K562 (cell line): ENCODE results near the gene LRRC25. TPM values are rescaled to one million over a fixed set of nuclear protein-coding genes. Genes with fewer than 3 reads are reported as not detected.

Experiments
- PCBP2 ChIP-seq: fragments of 200-400 bp; formaldehyde crosslinking; IDR thresholded peaks from 2 replicates; pipeline ENCODE4 v1.6.1; 2018; ENCODE audit warnings: low read length, low read depth, mild to moderate bottlenecking, moderate library complexity; ENCODE audit not compliant: poor library complexity, severe bottlenecking
- WHSC1 ChIP-seq: IDR thresholded peaks from one replicate; pipeline ENCODE4 v1.6.1; 2012; ENCODE audit warnings: low read length, control low read depth, inconsistent platforms
- XRCC5 ChIP-seq: fragments of 200-400 bp; formaldehyde crosslinking; IDR thresholded peaks from 2 replicates; pipeline ENCODE4 v1.6.1; 2017; ENCODE audit warnings: low read depth, mild to moderate bottlenecking, low read length
- polyA plus RNA-seq, 8 experiments: library from polyadenylated mRNA; depleted of rRNA in 4 of 8; stranded (reverse) in 5 of 8; unstranded in 3 of 8; fragments of >200 nt; fragmentation: Nextera tagmentation in 2 of 8; fragmentation: Illumina TruSeq in 1 of 8; extraction: Ambion mirVana in 2 of 8; extraction: Trizol in 1 of 8; gene quantifications; 2 replicates each; pipeline versions ENCODE4 v1.2.1 to v1.2.3, GENCODE V29; 2011 to 2014; ENCODE audit warnings: inconsistent platforms in 1 of 8, missing spikeins in 1 of 8
- total RNA-seq, 7 experiments: library from RNA; depleted of rRNA in 6 of 7; stranded (reverse); fragments of >200 nt in 6 of 7; fragmentation: Illumina TruSeq in 2 of 7; extraction: Trizol in 2 of 7; gene quantifications; 2 replicates each; pipeline versions ENCODE4 v1.2.1 to v1.2.3, GENCODE V29; 2011 to 2021; ENCODE audit warnings: low replicate concordance in 1 of 7
- TF ChIP-seq, protein P1 (sequence below), 2 experiments: fragments of 450-650 bp in 1 of 2; sonication (generic) in 1 of 2; formaldehyde crosslinking in 1 of 2; IDR thresholded peaks; 2 replicates each; pipeline versions ENCODE4 v1.7.1 to v1.9.0; 2016 to 2022; ENCODE audit warnings: inconsistent platforms in 1 of 2, mild to moderate bottlenecking in 1 of 2, missing genetic modification reagents in 1 of 2

The LRRC25 gene
- total and polyA plus RNA-seq, 9 of the 15 experiments (the other 6 are each of a cell fraction or from before 2014, with no cell fraction given): 0.07 to 0.36 (median 0.10) TPM; not detected in 3

DNA sequence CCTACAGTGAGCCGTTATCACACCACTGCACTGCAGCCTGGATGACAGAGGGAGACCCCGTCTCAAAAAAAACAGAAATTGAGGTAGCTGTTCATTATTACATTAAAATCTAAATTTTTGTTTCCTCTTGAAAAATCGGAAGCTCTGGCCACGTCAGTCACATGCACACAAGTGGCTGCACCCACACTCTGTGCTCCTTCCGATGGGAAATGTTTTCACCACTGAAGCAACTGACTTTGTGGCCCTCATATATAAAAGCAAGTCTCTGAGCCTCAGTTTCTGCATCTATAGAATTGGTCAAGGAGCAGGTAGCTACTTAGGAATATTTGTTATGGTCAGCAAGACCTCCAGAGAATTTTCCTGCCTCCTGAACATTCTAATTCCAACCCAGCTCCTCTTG, 4.5 kb downstream of the LRRC25 start (continued):
- TF ChIP-seq, protein P1, sequence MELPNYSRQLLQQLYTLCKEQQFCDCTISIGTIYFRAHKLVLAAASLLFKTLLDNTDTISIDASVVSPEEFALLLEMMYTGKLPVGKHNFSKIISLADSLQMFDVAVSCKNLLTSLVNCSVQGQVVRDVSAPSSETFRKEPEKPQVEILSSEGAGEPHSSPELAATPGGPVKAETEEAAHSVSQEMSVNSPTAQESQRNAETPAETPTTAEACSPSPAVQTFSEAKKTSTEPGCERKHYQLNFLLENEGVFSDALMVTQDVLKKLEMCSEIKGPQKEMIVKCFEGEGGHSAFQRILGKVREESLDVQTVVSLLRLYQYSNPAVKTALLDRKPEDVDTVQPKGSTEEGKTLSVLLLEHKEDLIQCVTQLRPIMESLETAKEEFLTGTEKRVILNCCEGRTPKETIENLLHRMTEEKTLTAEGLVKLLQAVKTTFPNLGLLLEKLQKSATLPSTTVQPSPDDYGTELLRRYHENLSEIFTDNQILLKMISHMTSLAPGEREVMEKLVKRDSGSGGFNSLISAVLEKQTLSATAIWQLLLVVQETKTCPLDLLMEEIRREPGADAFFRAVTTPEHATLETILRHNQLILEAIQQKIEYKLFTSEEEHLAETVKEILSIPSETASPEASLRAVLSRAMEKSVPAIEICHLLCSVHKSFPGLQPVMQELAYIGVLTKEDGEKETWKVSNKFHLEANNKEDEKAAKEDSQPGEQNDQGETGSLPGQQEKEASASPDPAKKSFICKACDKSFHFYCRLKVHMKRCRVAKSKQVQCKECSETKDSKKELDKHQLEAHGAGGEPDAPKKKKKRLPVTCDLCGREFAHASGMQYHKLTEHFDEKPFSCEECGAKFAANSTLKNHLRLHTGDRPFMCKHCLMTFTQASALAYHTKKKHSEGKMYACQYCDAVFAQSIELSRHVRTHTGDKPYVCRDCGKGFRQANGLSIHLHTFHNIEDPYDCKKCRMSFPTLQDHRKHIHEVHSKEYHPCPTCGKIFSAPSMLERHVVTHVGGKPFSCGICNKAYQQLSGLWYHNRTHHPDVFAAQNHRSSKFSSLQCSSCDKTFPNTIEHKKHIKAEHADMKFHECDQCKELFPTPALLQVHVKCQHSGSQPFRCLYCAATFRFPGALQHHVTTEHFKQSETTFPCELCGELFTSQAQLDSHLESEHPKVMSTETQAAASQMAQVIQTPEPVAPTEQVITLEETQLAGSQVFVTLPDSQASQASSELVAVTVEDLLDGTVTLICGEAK (IDR thresholded peaks at IDR 0.05): no peak
- TF ChIP-seq, protein P1 (CRISPR knock-in tag; IDR thresholded peaks at IDR 0.05): no peak
- TF ChIP-seq WHSC1 (no peak), XRCC5 (no peak), PCBP2 (no peak)
- TF ChIP-seq, all 486 proteins: peak for 4
